Bronchus fibroblast of lung (primary cell): ENCODE results near the gene SPEM1. TPM values are rescaled to one million over a fixed set of nuclear protein-coding genes. Genes with fewer than 3 reads are reported as not detected.

Source experiments
- total RNA-seq: library from RNA; depleted of rRNA; stranded (reverse); fragments of >200 nt; gene quantifications from 2 replicates; pipeline ENCODE4 v1.2.3, GENCODE V29; 2015

Gene SPEM1, protein sequence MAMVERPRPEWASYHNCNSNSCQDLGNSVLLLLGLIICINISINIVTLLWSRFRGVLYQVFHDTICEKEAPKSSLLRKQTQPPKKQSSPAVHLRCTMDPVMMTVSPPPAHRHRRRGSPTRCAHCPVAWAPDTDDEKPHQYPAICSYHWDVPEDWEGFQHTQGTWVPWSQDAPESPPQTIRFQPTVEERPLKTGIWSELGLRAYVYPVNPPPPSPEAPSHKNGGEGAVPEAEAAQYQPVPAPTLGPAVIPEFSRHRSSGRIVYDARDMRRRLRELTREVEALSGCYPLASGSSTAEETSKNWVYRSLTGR
- total RNA-seq: not detected in 2 replicates

DNA sequence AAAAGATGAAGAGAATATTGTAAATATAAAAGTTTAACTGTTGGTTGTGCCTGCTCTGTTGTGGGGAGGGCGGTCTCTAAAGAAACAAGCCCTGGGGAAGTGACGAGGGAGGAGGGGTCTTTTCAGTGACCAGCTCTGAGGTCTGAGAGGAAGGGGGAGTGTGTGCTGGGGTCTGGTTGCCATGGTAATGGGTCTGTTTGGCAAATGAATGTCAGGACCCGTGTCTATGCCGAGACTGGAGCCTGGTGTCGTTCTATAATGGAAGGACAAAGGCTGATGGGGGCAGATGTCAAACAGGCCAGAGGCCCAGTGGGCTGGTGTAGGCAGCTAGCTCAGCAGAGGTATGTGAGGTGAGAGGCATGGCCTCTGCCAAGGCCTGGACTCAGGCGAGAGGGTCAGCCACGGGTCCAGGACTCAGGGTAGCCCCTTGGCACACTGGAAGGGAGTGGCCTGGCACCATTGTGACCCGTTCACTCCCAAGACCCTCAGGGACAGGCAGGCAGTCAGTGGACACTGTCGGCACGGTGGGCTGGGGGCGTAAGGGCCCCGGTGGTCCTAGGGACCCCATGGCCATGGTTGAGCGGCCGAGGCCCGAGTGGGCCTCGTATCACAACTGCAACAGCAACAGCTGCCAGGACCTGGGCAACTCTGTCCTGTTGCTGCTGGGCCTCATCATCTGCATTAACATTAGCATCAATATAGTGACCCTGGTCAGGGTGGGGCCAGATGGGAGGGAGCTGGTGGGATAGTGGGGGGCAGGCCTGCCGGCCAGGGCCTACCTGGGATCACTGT lies at the start of gene SPEM1:
TSS of gene SPEM1 (plus strand) at position 506 of the 792 bp plus-strand sequence. CDS start at position 567, 61 bp downstream.

DNA sequence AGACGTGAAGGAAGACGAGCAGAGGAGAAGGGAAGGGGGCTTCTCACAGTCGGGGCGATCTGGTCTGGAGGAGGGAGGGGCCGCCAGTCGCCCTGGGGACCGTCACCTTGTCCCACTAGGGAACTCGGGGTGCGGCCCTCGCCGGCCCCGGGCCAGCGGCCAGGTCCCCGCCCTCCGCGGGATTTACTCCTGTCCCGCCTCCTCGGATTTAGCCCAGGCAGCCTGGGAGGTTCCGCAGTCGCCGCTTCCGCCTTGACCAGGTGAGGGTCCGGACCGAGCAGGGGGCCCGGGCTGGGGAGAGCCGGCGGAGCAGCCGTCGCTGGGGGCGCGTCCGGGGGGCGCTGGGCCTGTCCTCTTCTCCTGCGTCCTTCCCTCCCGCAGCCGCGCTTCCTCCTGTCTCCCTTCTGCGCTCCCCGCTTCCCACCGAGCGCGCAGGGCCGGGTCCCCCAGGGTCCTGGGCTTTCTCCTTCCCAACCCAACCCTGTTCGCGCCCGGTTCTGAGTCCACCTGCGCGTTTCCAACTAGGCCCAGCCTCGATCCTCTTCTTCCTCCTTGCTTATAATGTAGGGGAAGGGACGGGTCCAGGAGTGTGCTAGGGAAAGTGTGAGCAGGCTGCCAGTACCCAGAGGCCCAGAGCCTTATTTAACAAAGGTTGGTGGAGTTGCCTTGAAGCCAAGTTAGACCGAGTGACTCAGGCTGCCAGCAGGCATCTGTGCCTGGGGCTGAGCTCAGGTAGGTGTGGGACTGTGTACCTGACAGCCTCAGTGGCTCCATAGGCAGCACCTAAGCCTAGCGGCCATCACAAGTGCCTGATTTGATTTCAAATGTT lies 39.1 kb upstream of the SPEM1 start, which contains the start of gene TNK1:
TSS of gene TNK1 (plus strand) at position 235 of the 829 bp plus-strand sequence. CDS start 1,838 bp downstream, outside the sequence.

DNA sequence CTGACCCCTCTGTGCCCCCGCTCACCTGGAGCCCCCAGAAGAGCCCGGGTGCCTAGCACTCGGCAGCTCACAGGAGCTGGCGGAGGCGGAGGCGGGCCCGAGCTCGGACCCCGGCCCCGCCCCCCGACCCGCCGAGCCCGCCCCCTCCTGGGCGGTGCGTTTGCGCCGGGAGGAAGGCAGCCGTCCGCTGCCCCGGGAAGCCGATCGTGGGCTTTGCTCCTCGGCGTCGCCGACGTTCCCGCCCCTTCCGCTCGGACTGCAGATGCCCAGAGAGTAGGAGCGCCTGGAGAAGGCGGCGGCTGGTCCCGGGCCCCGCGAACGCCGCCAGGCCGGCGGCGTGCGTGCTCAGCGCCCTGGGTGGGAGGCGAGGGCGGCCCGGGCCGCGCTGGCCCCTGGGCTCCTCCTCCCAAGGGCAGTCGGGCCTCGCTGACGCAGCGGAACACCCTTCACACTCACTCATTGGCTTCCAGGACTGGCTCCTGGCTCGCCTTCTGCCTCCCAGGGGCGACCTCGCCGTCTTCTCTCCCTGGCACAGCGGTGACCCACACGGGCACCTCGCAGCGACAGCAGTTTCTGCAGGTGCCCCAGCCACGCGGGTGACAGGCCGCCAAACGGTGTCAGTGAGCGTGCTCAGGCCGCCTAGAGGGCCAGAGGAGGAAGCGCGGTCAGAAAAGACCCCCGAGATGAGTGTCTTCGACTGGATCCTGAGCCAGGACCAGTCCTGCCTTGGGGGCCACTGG lies 25.5 kb upstream of the SPEM1 start, which contains the start of gene PLSCR3:
TSS of gene PLSCR3 (minus strand) at position 74 of the 740 bp plus-strand sequence. CDS start 415 bp downstream, outside the sequence.

DNA sequence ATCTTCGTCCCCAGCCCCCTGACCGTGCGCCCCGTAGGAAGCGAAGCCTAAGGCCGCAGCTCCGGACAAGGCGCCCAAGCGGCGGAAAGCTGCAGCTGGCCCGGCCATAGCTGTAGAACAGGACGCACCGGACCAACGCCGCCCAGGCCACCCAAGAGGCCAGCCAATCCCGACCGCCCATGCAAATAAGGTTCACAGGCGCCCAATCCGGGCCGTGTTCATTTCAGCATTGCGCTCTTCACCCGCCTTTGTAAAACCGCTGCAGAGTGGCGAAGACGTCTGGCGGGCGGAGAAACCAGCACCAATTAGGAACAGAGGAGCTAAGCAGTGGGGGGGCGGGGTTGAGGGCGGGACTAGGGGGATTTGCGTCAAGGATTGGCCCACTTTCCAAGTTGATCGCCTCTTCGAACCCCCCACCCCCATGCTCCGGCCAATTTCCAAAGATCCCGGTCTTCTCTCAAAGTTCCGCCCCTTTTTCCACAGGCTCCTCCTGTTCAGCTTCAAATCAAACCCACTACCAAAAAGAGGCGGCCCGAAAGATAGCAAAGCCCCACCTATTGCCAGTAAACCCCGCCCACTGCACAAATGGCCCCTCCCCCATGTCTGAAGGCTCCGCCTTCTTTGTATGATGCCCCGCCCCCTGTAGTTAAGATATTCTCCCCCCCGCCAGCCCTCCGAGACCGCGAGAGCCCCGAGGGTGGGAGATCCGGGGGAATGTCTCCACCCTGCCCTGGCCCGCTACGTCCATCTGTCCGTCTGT lies 16.0 kb upstream of the SPEM1 start, which contains the start of gene TMEM256:
TSS of gene TMEM256 (minus strand) at position 121 of the 760 bp plus-strand sequence. CDS start at position 108, 13 bp downstream.

DNA sequence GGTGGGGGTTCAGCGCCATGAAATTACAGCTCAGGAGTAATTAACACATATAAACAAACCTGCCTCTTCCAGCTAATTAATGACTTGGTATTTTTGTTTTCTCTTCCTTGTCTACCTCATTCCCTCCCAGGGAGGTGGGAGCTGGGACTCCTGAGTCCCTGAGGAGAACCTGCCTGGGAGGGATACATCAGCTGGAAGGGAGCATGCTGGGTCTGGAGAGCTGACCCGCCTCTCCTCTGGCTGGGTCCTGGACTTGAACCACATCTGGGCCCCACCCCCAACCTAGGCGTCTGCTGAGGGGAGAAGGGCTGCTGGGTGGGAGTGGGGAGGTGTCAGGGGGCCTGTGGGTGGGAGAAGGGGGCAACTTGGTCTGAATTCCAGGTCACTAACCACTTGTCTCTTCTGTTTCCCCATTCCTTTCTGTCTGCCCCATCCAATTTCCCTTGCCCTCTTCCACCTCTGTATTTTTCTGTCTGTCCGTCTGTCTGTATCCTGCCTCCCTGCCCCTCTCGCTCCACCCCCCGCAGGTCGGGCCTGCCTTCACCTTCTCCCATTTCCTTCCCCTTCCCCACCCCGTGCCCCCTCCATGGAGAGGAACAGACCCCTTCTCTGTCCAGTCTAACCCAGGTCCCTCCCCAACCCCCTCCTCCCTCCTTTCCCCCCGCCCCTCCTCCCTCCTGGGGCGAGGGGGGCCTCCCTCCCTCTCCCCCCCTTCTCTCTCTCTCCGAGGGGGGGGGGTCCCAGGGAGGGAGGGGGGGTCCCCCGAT lies 12.5 kb upstream of the SPEM1 start, which contains the start of gene NLGN2:
TSS of gene NLGN2 (plus strand) at position 361 of the 767 bp plus-strand sequence. CDS start 411 bp downstream, outside the sequence.

DNA sequence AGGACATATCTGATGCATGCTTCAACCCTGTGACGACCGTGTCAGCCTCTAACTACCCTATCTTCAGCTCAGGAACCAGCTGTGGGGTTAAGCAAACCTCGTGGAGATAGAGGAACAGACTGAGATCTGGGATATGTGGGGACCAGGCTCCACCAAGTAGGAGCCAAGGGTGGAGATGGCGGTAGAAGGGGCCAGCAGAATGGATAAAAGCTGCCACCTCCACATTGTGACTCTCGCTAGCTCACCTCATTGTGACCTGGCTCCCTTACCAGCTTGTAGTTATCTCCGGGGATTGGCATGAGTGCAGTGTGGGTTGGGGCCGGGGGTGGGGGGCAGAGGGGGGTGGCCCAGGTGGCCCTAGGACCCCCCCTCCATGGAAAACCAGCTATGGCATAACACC lies 5.2 kb downstream of the SPEM1 start, which contains the start of gene SPEM2:
TSS of gene SPEM2 (plus strand) at position 301 of the 400 bp plus-strand sequence. CDS start at position 374, 73 bp downstream.

DNA sequence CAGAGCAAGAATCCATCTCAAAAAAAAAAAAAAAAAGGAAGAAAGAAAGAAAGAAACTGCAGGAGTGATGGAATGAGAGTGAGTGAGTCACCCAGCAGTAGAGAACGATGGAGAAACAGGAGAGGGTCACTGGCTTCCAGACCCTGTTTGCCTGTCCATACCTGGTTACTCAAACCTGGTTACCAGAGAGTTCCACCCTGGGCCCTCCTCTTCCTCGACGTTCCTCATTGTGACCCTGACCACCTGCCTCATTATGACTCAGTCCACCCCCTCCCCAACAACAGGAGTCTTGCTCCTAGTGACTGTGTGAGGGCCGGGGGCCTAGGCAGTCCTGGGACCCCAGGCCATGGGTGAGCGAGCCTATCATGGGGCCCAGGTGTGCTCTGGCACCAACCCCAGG lies 8.4 kb downstream of the SPEM1 start, which contains the start of gene SPEM3:
TSS of gene SPEM3 (plus strand) at position 301 of the 400 bp plus-strand sequence. CDS start at position 347, 46 bp downstream.

DNA sequence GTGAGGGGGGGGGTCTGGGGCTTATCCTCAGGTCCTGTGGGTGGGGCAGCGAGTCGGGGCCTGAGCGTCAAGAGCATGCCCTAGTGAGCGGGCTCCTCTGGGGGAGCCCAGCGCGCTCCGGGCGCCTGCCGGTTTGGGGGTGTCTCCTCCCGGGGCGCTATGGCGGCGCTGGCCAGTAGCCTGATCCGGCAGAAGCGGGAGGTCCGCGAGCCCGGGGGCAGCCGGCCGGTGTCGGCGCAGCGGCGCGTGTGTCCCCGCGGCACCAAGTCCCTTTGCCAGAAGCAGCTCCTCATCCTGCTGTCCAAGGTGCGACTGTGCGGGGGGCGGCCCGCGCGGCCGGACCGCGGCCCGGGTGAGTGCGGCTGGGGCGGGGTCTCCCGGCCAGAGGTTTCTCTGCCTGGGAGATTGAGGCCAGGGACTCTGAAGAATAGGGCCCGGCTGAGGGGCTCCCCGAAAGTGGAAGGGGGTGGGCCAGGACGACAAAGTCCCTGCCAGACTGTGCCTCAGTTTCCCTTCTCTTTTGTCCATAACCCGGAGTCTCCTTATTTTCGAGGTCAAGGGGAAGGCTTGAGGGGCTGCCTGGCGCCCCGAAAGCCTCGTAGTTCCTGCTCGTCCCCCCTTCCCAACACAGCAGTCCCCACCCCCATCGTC lies 19.5 kb downstream of the SPEM1 start, which contains the start of gene FGF11:
TSS of gene FGF11 (plus strand) at position 51 of the 651 bp plus-strand sequence. CDS start at position 160, 109 bp downstream.

DNA sequence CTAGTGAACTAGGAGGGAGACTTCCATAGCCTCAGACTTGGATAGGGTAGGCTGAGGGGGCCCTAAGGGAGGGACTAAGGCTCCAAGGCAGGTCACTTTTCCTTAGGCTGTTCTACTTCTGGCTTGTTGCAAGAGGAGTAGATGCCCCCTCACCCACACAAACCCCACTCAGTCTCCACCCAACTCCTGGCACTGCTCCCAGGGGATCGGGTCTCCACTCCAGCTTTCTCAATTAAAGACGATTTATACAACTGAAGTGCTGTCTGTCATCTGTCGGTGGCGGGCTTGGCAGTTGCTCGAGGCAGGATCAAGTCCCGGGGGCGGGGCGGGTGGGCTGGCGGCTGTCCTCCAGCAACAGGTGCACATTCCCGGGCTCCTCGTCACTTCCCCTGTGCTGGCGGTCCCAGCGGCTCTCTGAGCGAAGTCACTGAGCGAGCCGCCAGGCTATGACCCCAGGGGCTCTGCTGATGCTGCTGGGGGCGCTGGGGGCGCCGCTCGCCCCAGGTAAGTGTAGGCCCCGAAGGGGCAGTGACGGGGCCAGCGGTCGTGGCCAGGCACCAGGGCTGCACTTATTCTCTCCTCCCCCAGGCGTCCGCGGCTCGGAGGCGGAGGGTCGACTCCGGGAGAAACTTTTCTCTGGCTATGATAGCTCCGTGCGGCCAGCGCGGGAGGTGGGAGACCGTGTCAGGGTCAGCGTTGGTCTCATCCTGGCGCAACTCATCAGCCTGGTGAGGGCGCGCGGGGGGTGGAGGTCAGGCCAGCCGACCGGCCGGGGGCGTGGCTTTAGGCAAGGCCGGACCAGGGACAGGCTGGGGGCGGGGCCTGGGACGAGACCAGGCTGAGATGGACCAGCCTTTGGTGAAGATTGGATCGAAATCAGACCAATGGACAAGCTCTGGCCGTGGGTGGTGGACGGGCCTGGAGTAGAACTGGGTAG lies 24.8 kb downstream of the SPEM1 start, which contains the start of gene CHRNB1:
TSS of gene CHRNB1 (plus strand) at position 380 of the 937 bp plus-strand sequence. CDS start at position 447, 67 bp downstream.

Other genes starting within 250 kb of the SPEM1 start
- 0.34 and 1.2 TPM in 2 replicates for gene ASGR1, start 241.0 kb upstream of the SPEM1 start, total RNA-seq
- 7.9 and 8.9 TPM in 2 replicates for gene DLG4, start 200.5 kb upstream of the SPEM1 start, total RNA-seq
- 179 and 194 TPM in 2 replicates for gene ACADVL, start 200.4 kb upstream of the SPEM1 start, total RNA-seq
- gene DVL2, start 185.8 kb upstream of the SPEM1 start, total RNA-seq: 57.5 and 65.3 TPM in 2 replicates
- 41.5 and 42.4 TPM in 2 replicates for gene PHF23, start 180.9 kb upstream of the SPEM1 start, total RNA-seq
- gene GABARAP, start 177.9 kb upstream of the SPEM1 start, total RNA-seq: 213 and 286 TPM in 2 replicates
- gene CTDNEP1, start 168.6 kb upstream of the SPEM1 start, total RNA-seq: 58.0 and 67.5 TPM in 2 replicates
- gene ELP5, start 168.1 kb upstream of the SPEM1 start, total RNA-seq: 37.8 and 40.9 TPM in 2 replicates
- gene CLDN7, start 157.8 kb upstream of the SPEM1 start, total RNA-seq: 11.3 and 13.1 TPM in 2 replicates
- 0.15 and 1.0 TPM in 2 replicates for gene SLC2A4, start 138.6 kb upstream of the SPEM1 start, total RNA-seq
- gene YBX2, start 125.7 kb upstream of the SPEM1 start, total RNA-seq: 0.34 TPM in 1 of 2 replicates, not detected in the other
- gene EIF5A, start 112.7 kb upstream of the SPEM1 start, total RNA-seq: 783 and 934 TPM in 2 replicates
- gene GPS2, start 105.0 kb upstream of the SPEM1 start, total RNA-seq: 70.6 and 96.3 TPM in 2 replicates
- 9.9 and 12.2 TPM in 2 replicates for gene NEURL4, start 91.0 kb upstream of the SPEM1 start, total RNA-seq
- gene ACAP1, start 83.8 kb upstream of the SPEM1 start, total RNA-seq: 0.50 and 1.2 TPM in 2 replicates
- gene KCTD11, start 68.2 kb upstream of the SPEM1 start, total RNA-seq: 7.6 and 7.9 TPM in 2 replicates
- 0.15 TPM in 1 of 2 replicates, not detected in the other for gene TMEM95, start 65.2 kb upstream of the SPEM1 start, total RNA-seq
- under 0.01 TPM in 1 of 2 replicates, not detected in the other for gene TNK1, start 39.2 kb upstream of the SPEM1 start, total RNA-seq
- 43.9 and 45.8 TPM in 2 replicates for gene PLSCR3, start 25.8 kb upstream of the SPEM1 start, total RNA-seq
- gene TMEM256, start 16.2 kb upstream of the SPEM1 start, total RNA-seq: 213 and 214 TPM in 2 replicates
- 9.1 and 10.3 TPM in 2 replicates for gene NLGN2, start 12.5 kb upstream of the SPEM1 start, total RNA-seq
- not detected in 2 replicates for gene SPEM2, start 5.3 kb downstream of the SPEM1 start, total RNA-seq
- not detected in 2 replicates for gene SPEM3, start 8.5 kb downstream of the SPEM1 start, total RNA-seq
- gene TMEM102, start 15.1 kb downstream of the SPEM1 start, total RNA-seq: 2.2 and 3.5 TPM in 2 replicates
- 0.30 TPM in 1 of 2 replicates, not detected in the other for gene FGF11, start 19.2 kb downstream of the SPEM1 start, total RNA-seq
- gene CHRNB1, start 24.7 kb downstream of the SPEM1 start, total RNA-seq: 2.0 and 3.6 TPM in 2 replicates
- 15.3 and 16.6 TPM in 2 replicates for gene ZBTB4, start 59.3 kb downstream of the SPEM1 start, total RNA-seq
- not detected in 2 replicates for gene SLC35G6, start 61.1 kb downstream of the SPEM1 start, total RNA-seq
- gene POLR2A, start 64.0 kb downstream of the SPEM1 start, total RNA-seq: 21.5 and 22.1 TPM in 2 replicates
- gene TNFSF12, start 128.7 kb downstream of the SPEM1 start, total RNA-seq: 21.4 and 23.6 TPM in 2 replicates
- gene TNFSF13, start 138.4 kb downstream of the SPEM1 start, total RNA-seq: 1.2 TPM in 2 replicates
- gene SENP3, start 141.6 kb downstream of the SPEM1 start, total RNA-seq: 70.2 and 87.8 TPM in 2 replicates
- 27.7 and 27.8 TPM in 2 replicates for gene CD68, start 159.3 kb downstream of the SPEM1 start, total RNA-seq
- gene MPDU1, start 163.5 kb downstream of the SPEM1 start, total RNA-seq: 243 and 251 TPM in 2 replicates
- gene SOX15, start 169.8 kb downstream of the SPEM1 start, total RNA-seq: 2.4 and 2.7 TPM in 2 replicates
- gene FXR2, start 194.6 kb downstream of the SPEM1 start, total RNA-seq: 30.6 and 36.0 TPM in 2 replicates
- 34.1 and 35.5 TPM in 2 replicates for gene SAT2, start 207.5 kb downstream of the SPEM1 start, total RNA-seq
- gene SHBG, start 209.8 kb downstream of the SPEM1 start, total RNA-seq: 0.15 and 0.84 TPM in 2 replicates
- not detected in 2 replicates for gene ATP1B2, start 230.6 kb downstream of the SPEM1 start, total RNA-seq